ENCODE data around the gene ROBO1. TPM values are rescaled to one million over a fixed set of nuclear protein-coding genes. Genes with fewer than 3 reads are reported as not detected.

Gene ROBO1
- total and polyA plus RNA-seq, 2 donors (not counting 3 experiments of a cell fraction or from before 2014, with no cell fraction given): 5.9 to 14.2 TPM

DNA sequence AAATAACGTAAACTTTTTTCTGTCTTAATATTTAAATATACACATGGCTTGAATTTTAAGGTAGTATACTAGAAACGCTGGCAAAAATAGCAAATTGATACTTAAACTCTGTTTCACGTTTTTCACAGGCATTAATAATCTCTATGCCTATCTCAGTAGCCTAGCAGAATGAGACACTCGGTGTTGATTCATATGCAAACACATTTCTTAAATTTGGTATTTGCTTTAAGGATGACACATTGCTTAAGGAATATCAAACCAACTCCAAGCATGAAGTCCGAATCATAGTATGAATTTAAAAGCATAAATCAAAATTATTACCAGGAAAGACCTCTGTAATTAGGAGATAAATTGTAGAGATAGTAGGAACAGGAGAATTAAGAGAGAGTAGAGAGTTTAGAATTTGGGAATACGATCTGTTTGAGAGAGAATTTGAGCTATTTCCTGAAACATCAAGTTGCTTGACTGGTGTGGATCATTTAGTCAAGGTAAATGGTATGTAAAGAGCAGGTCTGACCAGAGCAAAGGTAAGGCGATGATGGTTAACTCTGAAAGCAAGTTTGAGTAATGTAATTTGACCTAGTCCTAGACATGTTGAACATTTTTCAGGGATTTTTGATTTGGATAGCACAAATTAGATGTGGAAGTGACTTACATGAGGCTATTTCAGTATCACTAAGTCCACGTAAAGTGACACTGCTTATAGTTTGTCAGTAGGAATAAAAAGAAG lies 236.1 kb downstream of the ROBO1 start:
- dilution Hi-C loops (cut with MboI; ENCODE audit: extremely low pct_ligation_motif_present, low sequenced_read_pairs): no loop called here
- H3K4me3 ChIP-seq (replicated peaks in 1 of 3; ENCODE audit: insufficient read depth in 1 of 3, low read depth in 1 of 3, low read length in 3 of 3): no peak overlapping the region
- ChIA-PET POLR2A (no interaction called here), CTCF (no interaction called here)
- H3K9ac ChIP-seq (replicated peaks; ENCODE audit: extremely low read depth, insufficient read depth, low read length): no peak overlapping the region
- TF ChIP-seq EZH2 (IDR thresholded peaks at IDR 0.05; ENCODE audit: borderline replicate concordance, low read depth, low read length, severe bottlenecking): no peak
- TF ChIP-seq, protein P1, sequence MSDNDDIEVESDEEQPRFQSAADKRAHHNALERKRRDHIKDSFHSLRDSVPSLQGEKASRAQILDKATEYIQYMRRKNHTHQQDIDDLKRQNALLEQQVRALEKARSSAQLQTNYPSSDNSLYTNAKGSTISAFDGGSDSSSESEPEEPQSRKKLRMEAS (IDR thresholded peaks at IDR 0.05; ENCODE audit: insufficient read depth, insufficient read length): no peak
- TF ChIP-seq FOS (IDR thresholded peaks at IDR 0.05; ENCODE audit: borderline replicate concordance, insufficient read depth, low read length): no peak
- TF ChIP-seq, protein P2, sequence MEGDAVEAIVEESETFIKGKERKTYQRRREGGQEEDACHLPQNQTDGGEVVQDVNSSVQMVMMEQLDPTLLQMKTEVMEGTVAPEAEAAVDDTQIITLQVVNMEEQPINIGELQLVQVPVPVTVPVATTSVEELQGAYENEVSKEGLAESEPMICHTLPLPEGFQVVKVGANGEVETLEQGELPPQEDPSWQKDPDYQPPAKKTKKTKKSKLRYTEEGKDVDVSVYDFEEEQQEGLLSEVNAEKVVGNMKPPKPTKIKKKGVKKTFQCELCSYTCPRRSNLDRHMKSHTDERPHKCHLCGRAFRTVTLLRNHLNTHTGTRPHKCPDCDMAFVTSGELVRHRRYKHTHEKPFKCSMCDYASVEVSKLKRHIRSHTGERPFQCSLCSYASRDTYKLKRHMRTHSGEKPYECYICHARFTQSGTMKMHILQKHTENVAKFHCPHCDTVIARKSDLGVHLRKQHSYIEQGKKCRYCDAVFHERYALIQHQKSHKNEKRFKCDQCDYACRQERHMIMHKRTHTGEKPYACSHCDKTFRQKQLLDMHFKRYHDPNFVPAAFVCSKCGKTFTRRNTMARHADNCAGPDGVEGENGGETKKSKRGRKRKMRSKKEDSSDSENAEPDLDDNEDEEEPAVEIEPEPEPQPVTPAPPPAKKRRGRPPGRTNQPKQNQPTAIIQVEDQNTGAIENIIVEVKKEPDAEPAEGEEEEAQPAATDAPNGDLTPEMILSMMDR (IDR thresholded peaks at IDR 0.05; ENCODE audit: extremely low read depth in 1 of 2, insufficient read depth in 1 of 2, low read depth in 1 of 2, low read length in 2 of 2): no peak
- no peak for TF ChIP-seq MYC (IDR thresholded peaks at IDR 0.05; ENCODE audit: low read depth, low read length)
- TF ChIP-seq GATA2 (IDR thresholded peaks at IDR 0.05; ENCODE audit: insufficient read depth, insufficient read length, low read depth, low read length): no peak
- TF ChIP-seq POLR2AphosphoS5 (IDR thresholded peaks at IDR 0.05; ENCODE audit: insufficient read depth, low read depth, low read length): no peak
- no peak for TF ChIP-seq POLR2A (IDR thresholded peaks at IDR 0.05; ENCODE audit: low read depth, low read length)
- no peak for TF ChIP-seq JUN (IDR thresholded peaks at IDR 0.05; ENCODE audit: borderline replicate concordance, insufficient read depth, insufficient read length, low read depth)
- H3K36me3 ChIP-seq (ENCODE audit: control insufficient read depth in 2 of 2, extremely low read depth in 1 of 2, insufficient read depth in 2 of 2, low read length in 2 of 2): no peaks in the 10 kb centered on the region
- H3K9me1 ChIP-seq (replicated peaks; ENCODE audit: control insufficient read depth, extremely low read depth, insufficient read depth, low read length): no peaks in the 10 kb centered on the region
- H3K4me1 ChIP-seq (ENCODE audit: control insufficient read depth, extremely low read depth, insufficient read depth, low read length): no peaks in the 10 kb centered on the region
- intact Hi-C loops (cut with micrococcal nuclease): no loop called here
- H3K4me2 ChIP-seq (ENCODE audit: insufficient read depth, low read length): no peak overlapping the region
- H2AFZ ChIP-seq (ENCODE audit: low read depth, low read length): no peak overlapping the region
- no peak for FAIRE-seq
- H3K79me2 ChIP-seq (ENCODE audit: control insufficient read depth, insufficient read depth, low read length): no peaks in the 10 kb centered on the region
- H3K27me3 ChIP-seq (ENCODE audit: control insufficient read depth in 2 of 2, insufficient read depth in 2 of 2, low read length in 2 of 2): no peaks in the 10 kb centered on the region
- no peak overlapping the region for H3K27ac ChIP-seq (ENCODE audit: insufficient read depth, low read depth, low read length)
- no peaks in the 10 kb centered on the region for H3K9me3 ChIP-seq (replicated peaks; ENCODE audit: control insufficient read depth, insufficient read depth, low read length)
- H4K20me1 ChIP-seq (replicated peaks; ENCODE audit: control insufficient read depth, extremely low read depth, insufficient read depth, low read length): no peaks in the 10 kb centered on the region
- BruUV-seq (replicated peaks): no TSS peak
- no peak for DNase-seq (ENCODE audit: low read depth, low spot score)

All from endothelial cell of umbilical vein (primary cell).